ENCODE results near the gene CPA1.

DNA sequence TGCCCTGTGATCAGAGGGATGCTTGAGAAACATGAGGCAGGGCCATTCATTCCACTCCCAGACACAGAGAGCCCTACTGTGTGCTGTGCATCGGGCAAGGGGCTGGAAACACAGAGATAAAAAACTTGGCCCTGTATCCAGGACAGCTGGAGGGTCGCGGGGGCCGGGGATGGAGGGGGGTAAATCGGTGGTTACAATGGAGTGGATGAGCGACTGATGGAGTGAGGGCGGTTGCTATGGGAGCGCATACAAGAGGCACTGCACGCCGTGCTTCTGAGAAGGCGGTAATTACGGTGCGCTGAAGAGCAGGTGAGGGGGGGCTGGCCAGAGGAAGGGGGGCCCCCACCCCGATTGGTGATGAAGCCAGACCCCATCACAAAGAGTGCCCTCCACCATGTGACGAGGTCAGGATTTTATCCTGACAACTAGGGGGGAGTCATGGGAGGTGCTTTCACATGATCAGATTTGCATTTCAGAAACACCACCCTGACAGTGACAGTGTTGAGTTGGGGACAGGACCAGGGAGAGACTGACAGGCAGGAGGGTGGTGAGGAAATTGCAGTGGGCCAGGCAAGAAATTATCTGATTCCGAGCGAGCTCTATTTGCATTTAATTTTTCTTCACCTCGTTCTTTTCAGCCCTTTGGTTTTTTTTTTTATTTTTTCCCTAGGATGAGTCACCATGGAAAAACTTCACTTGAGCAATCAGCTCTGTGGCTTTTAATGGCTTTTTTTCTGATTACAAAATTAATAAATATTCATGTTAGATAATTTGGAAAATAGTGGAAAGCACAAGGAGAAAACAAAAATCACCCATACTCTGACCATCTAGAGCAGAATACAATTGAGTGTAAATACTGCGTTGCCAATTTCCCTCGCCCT is 27.9 kb upstream of the CPA1 start:
- 0 out of 2 replicates have a peak, but pooled peaks have one; percentile 19 for TF ChIP-seq GLIS2 (tag by site-specific recombination; IDR thresholded peaks at IDR 0.05)
- TF ChIP-seq ZNF580 (tag by site-specific recombination; IDR thresholded peaks at IDR 0.05), result no peak
- TF ChIP-seq PRDM1 (tag by site-specific recombination; IDR thresholded peaks at IDR 0.05), result no peak

Measured in HEK293 (cell line).